ENCODE data around the gene PRKAR1B. TPM values are rescaled to one million over a fixed set of nuclear protein-coding genes. Genes with fewer than 3 reads are reported as not detected.

PRKAR1B gene
- total RNA-seq, 1 experiment from 2014 or later = 24.8 TPM

DNA sequence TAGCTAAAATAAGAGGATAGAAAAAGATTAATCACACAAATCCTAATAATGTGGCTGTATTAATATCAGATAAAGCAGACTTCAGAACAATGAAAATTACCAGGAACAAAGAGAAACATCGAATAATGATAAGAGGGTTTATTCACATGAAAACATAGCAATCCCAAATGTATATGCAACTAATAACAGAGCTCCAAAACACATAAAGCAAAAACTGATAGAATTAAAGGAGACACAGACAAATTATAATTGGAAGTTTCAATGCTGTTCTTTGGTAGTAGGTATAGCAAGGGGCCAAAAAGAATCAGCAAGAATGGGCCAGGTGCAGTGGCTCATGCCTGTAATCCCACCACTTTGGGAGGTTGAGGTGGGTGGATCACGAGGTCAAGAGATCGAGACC, 24.0 kb downstream of the PRKAR1B start:
- Mint-ChIP-seq H3K9me3 (ENCODE audit: low read depth, unreplicated experiment) (peaks cover 6% of the 10 kb centered on the region), H3K36me3 (ENCODE audit: insufficient read depth, unreplicated experiment) (peaks cover 4% of the 10 kb centered on the region), H3K4me1 (ENCODE audit: low read depth, unreplicated experiment) (no peaks in the 10 kb centered on the region), H3K27me3 (ENCODE audit: unreplicated experiment) (no peaks in the 10 kb centered on the region), H3K4me3 (ENCODE audit: low read depth, unreplicated experiment) (no peak overlapping the region), H3K27ac (ENCODE audit: unreplicated experiment) (no peak overlapping the region)
- TF ChIP-seq, protein P1, sequence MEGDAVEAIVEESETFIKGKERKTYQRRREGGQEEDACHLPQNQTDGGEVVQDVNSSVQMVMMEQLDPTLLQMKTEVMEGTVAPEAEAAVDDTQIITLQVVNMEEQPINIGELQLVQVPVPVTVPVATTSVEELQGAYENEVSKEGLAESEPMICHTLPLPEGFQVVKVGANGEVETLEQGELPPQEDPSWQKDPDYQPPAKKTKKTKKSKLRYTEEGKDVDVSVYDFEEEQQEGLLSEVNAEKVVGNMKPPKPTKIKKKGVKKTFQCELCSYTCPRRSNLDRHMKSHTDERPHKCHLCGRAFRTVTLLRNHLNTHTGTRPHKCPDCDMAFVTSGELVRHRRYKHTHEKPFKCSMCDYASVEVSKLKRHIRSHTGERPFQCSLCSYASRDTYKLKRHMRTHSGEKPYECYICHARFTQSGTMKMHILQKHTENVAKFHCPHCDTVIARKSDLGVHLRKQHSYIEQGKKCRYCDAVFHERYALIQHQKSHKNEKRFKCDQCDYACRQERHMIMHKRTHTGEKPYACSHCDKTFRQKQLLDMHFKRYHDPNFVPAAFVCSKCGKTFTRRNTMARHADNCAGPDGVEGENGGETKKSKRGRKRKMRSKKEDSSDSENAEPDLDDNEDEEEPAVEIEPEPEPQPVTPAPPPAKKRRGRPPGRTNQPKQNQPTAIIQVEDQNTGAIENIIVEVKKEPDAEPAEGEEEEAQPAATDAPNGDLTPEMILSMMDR (IDR thresholded peaks at IDR 0.05; ENCODE audit: unreplicated experiment) = no peak
- BruUV-seq (replicated peaks) = no TSS peak
- CTCF ChIA-PET = interaction anchor here (0.5 kb wide), 1 partner anchor 751 kb away, joined by 3 read pairs; no protein-coding TSS in a partner anchor
- intact Hi-C loops (cut with micrococcal nuclease; ENCODE audit: unreplicated experiment) = no loop called here
- no peak for DNase-seq

DNA sequence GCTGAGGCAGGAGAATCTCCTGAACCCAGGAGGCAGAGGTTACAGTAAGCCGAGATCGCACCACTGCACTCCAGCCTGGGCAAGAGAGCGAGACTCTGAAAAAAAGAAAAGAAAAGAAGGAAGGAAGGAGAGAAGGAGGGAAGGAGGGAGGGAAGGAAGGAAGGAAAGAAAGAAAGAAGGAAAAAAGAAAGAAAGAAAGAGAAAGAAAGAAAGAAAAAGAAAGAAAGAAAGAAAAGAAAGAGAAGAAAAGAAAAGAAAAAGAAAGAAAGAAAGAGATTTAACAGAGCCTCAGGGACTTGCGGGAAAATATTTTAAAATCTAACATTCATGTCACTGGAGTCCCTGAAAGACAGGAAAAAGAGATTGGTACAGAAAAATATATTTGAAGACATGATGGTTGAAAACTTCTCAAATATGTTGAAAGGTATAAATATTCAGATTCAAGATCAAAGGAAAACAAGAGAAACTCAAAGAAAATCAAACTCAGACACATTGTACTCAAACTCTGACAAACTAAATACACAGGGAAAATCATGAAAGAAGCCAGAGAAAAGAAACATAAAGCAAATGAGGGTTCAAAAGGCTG, 25.9 kb downstream of the PRKAR1B start:
- Mint-ChIP-seq H3K36me3 (ENCODE audit: insufficient read depth, unreplicated experiment) (peaks cover 4% of the 10 kb centered on the region), H3K27me3 (ENCODE audit: unreplicated experiment) (no peaks in the 10 kb centered on the region), H3K4me1 (ENCODE audit: low read depth, unreplicated experiment) (no peaks in the 10 kb centered on the region), H3K27ac (ENCODE audit: unreplicated experiment) (no peak overlapping the region), H3K9me3 (ENCODE audit: low read depth, unreplicated experiment) (peaks cover 6% of the 10 kb centered on the region), H3K4me3 (ENCODE audit: low read depth, unreplicated experiment) (no peak overlapping the region)
- intact Hi-C loops (cut with micrococcal nuclease; ENCODE audit: unreplicated experiment) = no loop called here
- TF ChIP-seq, protein P1 (IDR thresholded peaks at IDR 0.05; ENCODE audit: unreplicated experiment) = no peak
- no peak for DNase-seq
- no TSS peak for BruUV-seq (replicated peaks)
- CTCF ChIA-PET = no interaction called here

DNA sequence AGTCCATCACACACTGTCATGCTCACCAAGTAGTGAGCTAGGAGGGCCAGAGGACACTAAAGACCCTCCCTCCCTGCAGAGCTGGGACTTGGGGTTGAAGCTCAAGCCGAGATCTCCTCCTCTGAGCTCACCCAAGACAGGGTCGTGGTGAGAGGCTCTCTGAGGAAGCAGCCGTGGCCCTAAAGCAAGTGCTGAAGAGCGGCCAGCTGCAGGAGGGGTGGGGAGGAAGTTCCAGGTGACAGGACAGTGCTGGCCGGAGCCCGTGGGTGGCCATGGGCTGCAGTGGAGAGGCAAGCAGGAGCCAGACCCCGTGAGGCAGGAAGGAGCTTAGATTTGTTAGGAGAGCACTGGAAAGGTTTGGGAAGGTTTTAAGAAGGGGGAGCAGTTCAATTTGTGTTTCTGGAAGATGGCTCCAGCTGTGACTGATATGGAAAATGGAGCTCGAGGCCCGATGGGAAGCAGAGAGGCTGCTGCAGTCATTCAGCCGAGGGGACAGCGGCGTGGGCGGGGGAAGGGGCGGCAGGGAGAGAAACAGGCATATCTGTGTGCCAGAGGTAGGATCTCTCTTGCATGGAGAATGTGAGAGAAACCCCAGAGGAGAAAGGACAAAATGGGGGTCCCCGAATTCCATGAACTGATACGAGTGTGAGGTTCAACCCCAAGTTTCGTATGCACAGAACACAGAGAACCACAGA, 27.5 kb downstream of the PRKAR1B start:
- no TSS peak for BruUV-seq (replicated peaks)
- Mint-ChIP-seq H3K9me3 (ENCODE audit: low read depth, unreplicated experiment) (peaks cover 6% of the 10 kb centered on the region), H3K27me3 (ENCODE audit: unreplicated experiment) (no peaks in the 10 kb centered on the region), H3K4me3 (ENCODE audit: low read depth, unreplicated experiment) (no peak overlapping the region), H3K4me1 (ENCODE audit: low read depth, unreplicated experiment) (no peaks in the 10 kb centered on the region), H3K27ac (ENCODE audit: unreplicated experiment) (no peak overlapping the region), H3K36me3 (ENCODE audit: insufficient read depth, unreplicated experiment) (peaks cover 4% of the 10 kb centered on the region)
- CTCF ChIA-PET = interaction anchor here (0.9 kb wide), 1 partner anchor 32 kb away, joined by 3 read pairs; no protein-coding TSS in a partner anchor
- DNase-seq = no peak
- TF ChIP-seq, protein P1 (IDR thresholded peaks at IDR 0.05; ENCODE audit: unreplicated experiment) = no peak
- intact Hi-C loops (cut with micrococcal nuclease; ENCODE audit: unreplicated experiment) = no loop called here

DNA sequence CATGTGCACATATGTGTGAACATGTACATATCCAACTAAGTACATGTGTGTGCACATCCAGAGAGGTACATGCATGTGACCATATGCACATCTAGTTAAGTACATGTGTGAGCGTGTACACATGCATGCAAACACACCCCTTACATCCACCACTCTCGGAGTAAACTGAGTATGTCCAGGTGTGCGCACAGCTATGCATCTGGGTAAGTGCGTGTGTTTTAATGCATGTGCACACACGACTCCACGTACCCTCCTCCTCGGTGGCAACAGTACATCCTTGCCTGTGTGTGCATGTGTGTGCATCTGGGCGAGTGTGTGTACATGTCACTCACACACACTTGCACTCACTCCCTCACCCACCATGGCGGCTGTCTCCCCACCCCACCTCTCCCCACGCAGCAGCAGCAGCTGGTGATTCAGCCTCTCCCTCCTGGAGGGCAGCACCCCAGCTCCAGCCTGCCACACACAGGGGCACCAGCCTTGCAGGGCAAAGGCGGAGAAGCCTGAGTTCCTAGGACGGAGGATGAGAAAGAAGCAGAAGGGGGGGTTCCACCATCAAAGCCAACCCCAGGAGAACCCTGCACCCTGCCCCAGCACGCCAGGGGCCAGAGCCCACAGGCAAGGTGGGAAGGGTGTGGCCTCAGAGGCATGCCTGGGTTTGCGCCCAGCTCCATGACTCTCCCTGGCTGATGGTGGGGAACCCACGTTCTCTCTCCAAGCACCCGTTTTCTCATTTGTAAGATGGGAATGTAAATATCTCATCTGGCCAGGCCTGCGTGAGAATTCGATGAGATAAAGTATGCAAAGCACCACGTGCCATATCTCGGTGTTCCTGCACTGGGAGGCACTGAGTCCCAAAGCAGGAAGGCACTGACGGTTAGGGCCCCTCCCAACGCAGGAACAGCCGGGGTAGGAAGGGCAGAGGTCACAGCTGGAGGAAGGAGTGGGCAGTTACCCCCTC, 28.3 kb downstream of the PRKAR1B start:
- H3K36me3 Mint-ChIP-seq (ENCODE audit: insufficient read depth, unreplicated experiment) = peaks cover 4% of the 10 kb centered on the region
- no peaks in the 10 kb centered on the region for H3K4me1 Mint-ChIP-seq (ENCODE audit: low read depth, unreplicated experiment)
- H3K27ac Mint-ChIP-seq (ENCODE audit: unreplicated experiment) = no peak overlapping the region
- no peaks in the 10 kb centered on the region for H3K27me3 Mint-ChIP-seq (ENCODE audit: unreplicated experiment)
- CTCF ChIA-PET = interaction anchor here (0.9 kb wide), 1 partner anchor 33 kb away, joined by 3 read pairs; no protein-coding TSS in a partner anchor
- peaks cover 6% of the 10 kb centered on the region for H3K9me3 Mint-ChIP-seq (ENCODE audit: low read depth, unreplicated experiment)
- no peak overlapping the region for H3K4me3 Mint-ChIP-seq (ENCODE audit: low read depth, unreplicated experiment)
- intact Hi-C loops (cut with micrococcal nuclease; ENCODE audit: unreplicated experiment) = no loop called here
- DNase-seq = no peak
- TF ChIP-seq, protein P1 (IDR thresholded peaks at IDR 0.05; ENCODE audit: unreplicated experiment) = no peak
- BruUV-seq (replicated peaks) = no TSS peak
